Ectodermal cell (in vitro differentiated cells): Measurements from ENCODE around the gene NR6A1.

ENCODE experiments used
- H3K27ac ChIP-seq: 2 replicates; pipeline ENCODE4 v1.7.0; 2013; ENCODE audit warnings: mild to moderate bottlenecking, low read depth, low read length; ENCODE audit not compliant: insufficient read depth, poor library complexity, severe bottlenecking
- H3K27me3 ChIP-seq: 2 replicates; pipeline ENCODE4 v1.7.0; 2013; ENCODE audit warnings: mild to moderate bottlenecking, low read length; ENCODE audit not compliant: insufficient read depth, control insufficient read depth, poor library complexity, severe bottlenecking
- H3K36me3 ChIP-seq: one replicate; pipeline ENCODE4 v1.7.0; 2013; ENCODE audit warnings: low read length; ENCODE audit not compliant: control insufficient read depth, insufficient read depth
- H3K4me1 ChIP-seq: one replicate; pipeline ENCODE4 v1.7.0; 2013; ENCODE audit warnings: low read length; ENCODE audit not compliant: control insufficient read depth, insufficient read depth
- H3K4me3 ChIP-seq: 2 replicates; pipeline ENCODE4 v1.7.0; 2013; ENCODE audit warnings: low read depth, low read length, control low read depth; ENCODE audit not compliant: insufficient read depth
- H3K9me3 ChIP-seq: 2 replicates; pipeline ENCODE4 v1.7.0; 2013; ENCODE audit warnings: mild to moderate bottlenecking, low read length, moderate library complexity; ENCODE audit not compliant: control insufficient read depth
- WGBS, 2 experiments: methylation state at CpG; one replicate each; pipeline ENCODE4 v1.1.7; 2013; ENCODE audit warnings: missing lambda C conversion rate in 2 of 2; 5-methylcytosine and 5-hydroxymethylcytosine counted together

Gene NR6A1

GRCh38 chr9:124477211-124477647 lies 293.9 kb downstream of the NR6A1 start:
- no peaks in the 10 kb centered on the region for H3K9me3 ChIP-seq
- H3K27me3 ChIP-seq: peaks cover 12% of the 10 kb centered on the region
- H3K4me1 ChIP-seq: peaks cover 34% of the 10 kb centered on the region
- H3K27ac ChIP-seq: no peak overlapping the region
- no peaks in the 10 kb centered on the region for H3K36me3 ChIP-seq
- peak overlapping the region; percentile 14 for H3K4me3 ChIP-seq
- 41 to 42% methylated on average over 19 of the region's 19 CpGs for WGBS, 2 experiments

- WGBS, 2 experiments: 86 to 89% methylated on average over 14 of the region's 14 CpGs
- no peaks in the 10 kb centered on the region for H3K9me3 ChIP-seq
- H3K4me3 ChIP-seq: no peak overlapping the region
- no peak overlapping the region for H3K27ac ChIP-seq
- H3K4me1 ChIP-seq: peaks cover 25% of the 10 kb centered on the region
- no peaks in the 10 kb centered on the region for H3K36me3 ChIP-seq
- peaks cover 12% of the 10 kb centered on the region for H3K27me3 ChIP-seq
Observed at GRCh38 chr9:124475868-124476690, 295.0 kb downstream of the NR6A1 start.

- Histone ChIP-seq H3K4me3 (no peak overlapping the region), H3K27me3 (peaks cover 12% of the 10 kb centered on the region), H3K9me3 (no peaks in the 10 kb centered on the region), H3K27ac (no peak overlapping the region), H3K36me3 (no peaks in the 10 kb centered on the region), H3K4me1 (peaks cover 25% of the 10 kb centered on the region)
- 74 to 77% methylated on average over 21 of the region's 21 CpGs for WGBS, 2 experiments
Observed at GRCh38 chr9:124475158-124475867, 295.8 kb downstream of the NR6A1 start.

- H3K36me3 ChIP-seq: no peaks in the 10 kb centered on the region
- H3K4me1 ChIP-seq: peaks cover 25% of the 10 kb centered on the region
- H3K27ac ChIP-seq: no peak overlapping the region
- H3K27me3 ChIP-seq: peaks cover 6% of the 10 kb centered on the region
- 80 to 82% methylated on average over 4 of the region's 4 CpGs for WGBS, 2 experiments
- H3K9me3 ChIP-seq: no peaks in the 10 kb centered on the region
- no peak overlapping the region for H3K4me3 ChIP-seq
Observed at GRCh38 chr9:124474151-124474550, 297.0 kb downstream of the NR6A1 start.

GRCh38 chr9:124473310-124473709 lies 297.8 kb downstream of the NR6A1 start:
- Histone ChIP-seq H3K4me3 (no peak overlapping the region), H3K9me3 (no peaks in the 10 kb centered on the region), H3K4me1 (peaks cover 23% of the 10 kb centered on the region), H3K27ac (no peak overlapping the region), H3K36me3 (no peaks in the 10 kb centered on the region), H3K27me3 (no peaks in the 10 kb centered on the region)
- 89 to 90% methylated on average over 10 of the region's 10 CpGs for WGBS, 2 experiments

- H3K36me3 ChIP-seq: no peaks in the 10 kb centered on the region
- no peaks in the 10 kb centered on the region for H3K9me3 ChIP-seq
- H3K27ac ChIP-seq: no peak overlapping the region
- no peaks in the 10 kb centered on the region for H3K27me3 ChIP-seq
- WGBS, 2 experiments: 78 to 85% methylated on average over 7 of the region's 7 CpGs
- H3K4me1 ChIP-seq: peaks cover 19% of the 10 kb centered on the region
- H3K4me3 ChIP-seq: no peak overlapping the region
Observed at GRCh38 chr9:124472770-124473169, 298.3 kb downstream of the NR6A1 start.

GRCh38 chr9:124471761-124472160 lies 299.4 kb downstream of the NR6A1 start:
- no peaks in the 10 kb centered on the region for H3K36me3 ChIP-seq
- no peaks in the 10 kb centered on the region for H3K9me3 ChIP-seq
- WGBS, 2 experiments: 88 to 90% methylated on average over 9 of the region's 9 CpGs
- no peaks in the 10 kb centered on the region for H3K27me3 ChIP-seq
- H3K27ac ChIP-seq: no peak overlapping the region
- peaks cover 14% of the 10 kb centered on the region for H3K4me1 ChIP-seq
- no peak overlapping the region for H3K4me3 ChIP-seq

GRCh38 chr9:124470726-124471125 lies 300.4 kb downstream of the NR6A1 start:
- Histone ChIP-seq H3K9me3 (no peaks in the 10 kb centered on the region), H3K27ac (no peak overlapping the region), H3K36me3 (no peaks in the 10 kb centered on the region), H3K27me3 (no peaks in the 10 kb centered on the region), H3K4me1 (peaks cover 11% of the 10 kb centered on the region), H3K4me3 (no peak overlapping the region)
- WGBS, 2 experiments: 92 to 97% methylated on average over 7 of the region's 7 CpGs

- Histone ChIP-seq H3K36me3 (no peaks in the 10 kb centered on the region), H3K27me3 (no peaks in the 10 kb centered on the region), H3K9me3 (no peaks in the 10 kb centered on the region), H3K27ac (no peak overlapping the region), H3K4me1 (peaks cover 10% of the 10 kb centered on the region), H3K4me3 (no peak overlapping the region)
- 88 to 92% methylated on average over 13 of the region's 13 CpGs for WGBS, 2 experiments
Observed at GRCh38 chr9:124470306-124470705, 300.8 kb downstream of the NR6A1 start.

GRCh38 chr9:124469011-124469832 lies 301.9 kb downstream of the NR6A1 start:
- no peak overlapping the region for H3K4me3 ChIP-seq
- H3K27me3 ChIP-seq: no peaks in the 10 kb centered on the region
- 92 to 94% methylated on average over 28 of the region's 28 CpGs for WGBS, 2 experiments
- peaks cover 6% of the 10 kb centered on the region for H3K4me1 ChIP-seq
- no peak overlapping the region for H3K27ac ChIP-seq
- no peaks in the 10 kb centered on the region for H3K9me3 ChIP-seq
- H3K36me3 ChIP-seq: no peaks in the 10 kb centered on the region
